Activated T-helper 9 cell treated with anti-CD3 and anti-CD28 coated beads, Interleukin-2, amount 50 U/mL, for 16 hours (primary cell): Measurements from ENCODE around the gene DUSP18.
"Not testable (repeated sequence)": the region's sequence is repeated elsewhere in the genome, so short reads cannot be mapped to it uniquely, and the experiment has no call there.

Experiments
- DNase-seq: peaks from one replicate; pipeline ENCODE4 v3.0.0-alpha.2; 2020; ENCODE audit warnings: low read depth

The DUSP18 gene

GRCh38 chr22:30679895-30680690 lies 12.4 kb upstream of the DUSP18 start:
- DNase-seq = not testable (repeated sequence)

GRCh38 chr22:30676565-30676964 lies 8.9 kb upstream of the DUSP18 start:
- DNase-seq = not testable (repeated sequence)

GRCh38 chr22:30675436-30675835 lies 7.8 kb upstream of the DUSP18 start:
- DNase-seq = no peak

GRCh38 chr22:30674482-30674881 lies 6.8 kb upstream of the DUSP18 start:
- DNase-seq = no peak

GRCh38 chr22:30673136-30673535 lies 5.5 kb upstream of the DUSP18 start:
- DNase-seq = no peak

GRCh38 chr22:30671071-30671470 lies 3.4 kb upstream of the DUSP18 start:
- DNase-seq = no peak

GRCh38 chr22:30668386-30668710 lies 673 bp upstream of the DUSP18 start:
- DNase-seq = no peak

- DNase-seq = no peak
These were observed 575 bp downstream of the DUSP18 start for GRCh38 chr22:30667107-30667493.

- DNase-seq = no peak
These were observed 1.9 kb downstream of the DUSP18 start for GRCh38 chr22:30665786-30666185.

GRCh38 chr22:30665266-30665665 lies 2.4 kb downstream of the DUSP18 start:
- DNase-seq = no peak

GRCh38 chr22:30664798-30665197 lies 2.9 kb downstream of the DUSP18 start:
- DNase-seq = no peak

- DNase-seq = no peak
These were observed 5.6 kb downstream of the DUSP18 start for GRCh38 chr22:30662040-30662439.

- no peak for DNase-seq
These were observed 12.1 kb downstream of the DUSP18 start for GRCh38 chr22:30655532-30655931.

- no peak for DNase-seq
These were observed 13.3 kb downstream of the DUSP18 start for GRCh38 chr22:30654361-30654760.

- DNase-seq = no peak
These were observed 14.8 kb downstream of the DUSP18 start for GRCh38 chr22:30652852-30653251.

- no peak for DNase-seq
These were observed 17.1 kb downstream of the DUSP18 start for GRCh38 chr22:30650508-30651116.

- peak; percentile 82 for DNase-seq
These were observed 18.2 kb downstream of the DUSP18 start for GRCh38 chr22:30649430-30650007.

GRCh38 chr22:30648825-30649224 lies 18.9 kb downstream of the DUSP18 start:
- DNase-seq = no peak

GRCh38 chr22:30647536-30647935 lies 20.1 kb downstream of the DUSP18 start:
- no peak for DNase-seq

GRCh38 chr22:30646518-30647160 lies 21.0 kb downstream of the DUSP18 start:
- DNase-seq = no peak

- DNase-seq = no peak
These were observed 24.4 kb downstream of the DUSP18 start for GRCh38 chr22:30643055-30643875.

- DNase-seq = no peak
These were observed 26.7 kb downstream of the DUSP18 start for GRCh38 chr22:30640839-30641430.
